SHP77 treated with DMSO at 0.1 percent for 48 hours (cell line): ENCODE results near the gene CCDC158.
"Not testable (repeated sequence)": the region's sequence is repeated elsewhere in the genome, so short reads cannot be mapped to it uniquely, and the experiment has no call there.

ENCODE experiments used
- DNase-seq: peaks from one replicate; lab custom pipeline; 2025; lab: John Stamatoyannopoulos, UW

The CCDC158 gene

GRCh38 chr4:76373919-76374552 lies 46.9 kb downstream of the CCDC158 start:
- no peak for DNase-seq

- no peak for DNase-seq
Observed at GRCh38 chr4:76366737-76367136, 54.2 kb downstream of the CCDC158 start.

- no peak for DNase-seq
Observed at GRCh38 chr4:76365636-76366035, 55.3 kb downstream of the CCDC158 start.

GRCh38 chr4:76364763-76365162 lies 56.2 kb downstream of the CCDC158 start:
- no peak for DNase-seq

GRCh38 chr4:76363556-76364290 lies 57.2 kb downstream of the CCDC158 start:
- DNase-seq: no peak

- DNase-seq: no peak
Observed at GRCh38 chr4:76361689-76362412, 59.1 kb downstream of the CCDC158 start.

GRCh38 chr4:76359881-76360466 lies 61.0 kb downstream of the CCDC158 start:
- DNase-seq: not testable (repeated sequence)

GRCh38 chr4:76357981-76358380 lies 63.0 kb downstream of the CCDC158 start:
- no peak for DNase-seq

- DNase-seq: no peak
Observed at GRCh38 chr4:76354517-76355473, 66.1 kb downstream of the CCDC158 start.

- no peak for DNase-seq
Observed at GRCh38 chr4:76342803-76343202, 78.1 kb downstream of the CCDC158 start.

- DNase-seq: no peak
Observed at GRCh38 chr4:76342191-76342590, 78.8 kb downstream of the CCDC158 start.

- no peak for DNase-seq
Observed at GRCh38 chr4:76341063-76341462, 79.9 kb downstream of the CCDC158 start.

GRCh38 chr4:76339364-76339763 lies 81.6 kb downstream of the CCDC158 start:
- no peak for DNase-seq

GRCh38 chr4:76334885-76335284 lies 86.1 kb downstream of the CCDC158 start:
- no peak for DNase-seq

GRCh38 chr4:76326515-76326914 lies 94.4 kb downstream of the CCDC158 start:
- DNase-seq: no peak

- no peak for DNase-seq
Observed at GRCh38 chr4:76325072-76325471, 95.9 kb downstream of the CCDC158 start.

GRCh38 chr4:76322236-76322635 lies 98.7 kb downstream of the CCDC158 start:
- DNase-seq: no peak

- DNase-seq: no peak
Observed at GRCh38 chr4:76316131-76316530, 104.8 kb downstream of the CCDC158 start.

- no peak for DNase-seq
Observed at GRCh38 chr4:76315267-76315918, 105.5 kb downstream of the CCDC158 start.

GRCh38 chr4:76313547-76313946 lies 107.4 kb downstream of the CCDC158 start:
- no peak for DNase-seq

GRCh38 chr4:76312457-76312856 lies 108.5 kb downstream of the CCDC158 start:
- no peak for DNase-seq
